GM21786 (cell line): ENCODE measurements around the gene AP1M1.

Source experiments
- ATAC-seq: cut with Tn5 transposase; IDR thresholded peaks from one replicate; pipeline ENCODE4 v1.9.1; 2021; ENCODE audit not compliant: unreplicated experiment

AP1M1 gene

GRCh38 chr19:16207063-16207462 lies 9.4 kb downstream of the AP1M1 start:
- ATAC-seq: no peak

- ATAC-seq: no peak
These were observed 9.8 kb downstream of the AP1M1 start for GRCh38 chr19:16207490-16208025.

- ATAC-seq: no peak
These were observed 10.5 kb downstream of the AP1M1 start for GRCh38 chr19:16208064-16208759.

GRCh38 chr19:16208847-16209665 lies 11.3 kb downstream of the AP1M1 start:
- ATAC-seq: no peak

- no peak for ATAC-seq
These were observed 12.5 kb downstream of the AP1M1 start for GRCh38 chr19:16210168-16210567.

GRCh38 chr19:16213076-16213475 lies 15.4 kb downstream of the AP1M1 start:
- no peak for ATAC-seq

GRCh38 chr19:16216744-16217670 lies 19.3 kb downstream of the AP1M1 start:
- no peak for ATAC-seq

GRCh38 chr19:16217716-16218451 lies 20.2 kb downstream of the AP1M1 start:
- no peak for ATAC-seq

GRCh38 chr19:16218851-16219250 lies 21.1 kb downstream of the AP1M1 start:
- ATAC-seq: no peak

- no peak for ATAC-seq
These were observed 25.1 kb downstream of the AP1M1 start for GRCh38 chr19:16222806-16223205.

- no peak for ATAC-seq
These were observed 26.0 kb downstream of the AP1M1 start for GRCh38 chr19:16223746-16224145.

GRCh38 chr19:16224293-16225045 lies 26.8 kb downstream of the AP1M1 start:
- ATAC-seq: no peak

- ATAC-seq: no peak
These were observed 27.8 kb downstream of the AP1M1 start for GRCh38 chr19:16225279-16226183.

GRCh38 chr19:16226184-16226591 lies 28.5 kb downstream of the AP1M1 start:
- ATAC-seq: no peak

- ATAC-seq: no peak
These were observed 29.4 kb downstream of the AP1M1 start for GRCh38 chr19:16226878-16227836.

- no peak for ATAC-seq
These were observed 30.3 kb downstream of the AP1M1 start for GRCh38 chr19:16227837-16228636.
